Heart left ventricle (tissue), 13 donors: ENCODE data around the gene CCDC60.

Experiments
- POLR2A ChIP-seq, 2 donors: fragments of 450-650 bp; IDR thresholded peaks; one replicate each; pipeline ENCODE4 v1.6.1; 2017; ENCODE audit warnings: antibody characterized with exemption in 2 of 2, mild to moderate bottlenecking in 2 of 2, moderate library complexity in 2 of 2
- TF ChIP-seq, protein P1 (sequence below), 12 donors: fragments of 200-600 bp; sonication (generic) in 4 of 12; IDR thresholded peaks; one replicate each; pipeline versions ENCODE4 v1.5.0 to v1.8.0; 2018 to 2022; ENCODE audit warnings: antibody characterized with exemption in 12 of 12, mild to moderate bottlenecking in 5 of 12
- donor health status: ischemic (EF 13 %, LVEDD 7.1; RV severe dilation, severe dysfunction).
- donor health status: DM: no; HTN: yes; CAD: no.
- donor health status: DM: no; HTN: no; CAD: no.
- donor health status: ischemic (EF 25% LVEDD 6.9; RV normal size, moderate dysfunction).
- donor health status: ischemic (EF 25% LVEDD 5.7; RV mildly dilated, moderate dysfunction).
- donor health status: ischemic (EF 35%, LVEDD 5.7; RV mildly dilated, moderate dysfunction).
- donor health status: nonischemic (EF 11% LVEDD 7.7; RV severe dilation, severe dysfunction).
- donor health status: DM: yes; HTN: yes; CAD: no.
- donor health status: PGD.
- donor health status: ischemic (EF 29% LVEDD 5.4; RV normal size, mild dysfunction).
- donor health status: nonischemic (EF 23%, LVEDD 6.1; RV moderate dilation, normal function).

DNA sequence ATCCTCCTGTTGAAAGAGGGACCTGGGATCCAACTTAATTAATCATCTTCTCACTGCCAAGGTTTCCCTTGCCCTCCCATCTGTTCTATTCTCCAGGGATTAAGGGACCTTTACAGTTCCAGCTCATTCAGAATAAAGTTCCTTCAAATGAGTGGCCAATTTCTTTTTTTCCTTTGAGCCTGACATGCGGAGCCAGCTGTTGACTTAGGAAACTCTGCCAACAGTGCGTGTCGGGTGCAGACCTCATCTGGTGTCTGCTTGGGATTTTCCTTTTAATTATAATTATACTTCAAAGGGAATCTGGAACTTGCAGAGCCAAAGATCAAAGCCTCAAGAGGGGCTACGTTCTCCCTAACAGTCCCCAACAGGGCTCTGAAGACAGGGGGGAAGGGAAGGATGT lies 64.8 kb downstream of the CCDC60 start:
- TF ChIP-seq, protein P1, sequence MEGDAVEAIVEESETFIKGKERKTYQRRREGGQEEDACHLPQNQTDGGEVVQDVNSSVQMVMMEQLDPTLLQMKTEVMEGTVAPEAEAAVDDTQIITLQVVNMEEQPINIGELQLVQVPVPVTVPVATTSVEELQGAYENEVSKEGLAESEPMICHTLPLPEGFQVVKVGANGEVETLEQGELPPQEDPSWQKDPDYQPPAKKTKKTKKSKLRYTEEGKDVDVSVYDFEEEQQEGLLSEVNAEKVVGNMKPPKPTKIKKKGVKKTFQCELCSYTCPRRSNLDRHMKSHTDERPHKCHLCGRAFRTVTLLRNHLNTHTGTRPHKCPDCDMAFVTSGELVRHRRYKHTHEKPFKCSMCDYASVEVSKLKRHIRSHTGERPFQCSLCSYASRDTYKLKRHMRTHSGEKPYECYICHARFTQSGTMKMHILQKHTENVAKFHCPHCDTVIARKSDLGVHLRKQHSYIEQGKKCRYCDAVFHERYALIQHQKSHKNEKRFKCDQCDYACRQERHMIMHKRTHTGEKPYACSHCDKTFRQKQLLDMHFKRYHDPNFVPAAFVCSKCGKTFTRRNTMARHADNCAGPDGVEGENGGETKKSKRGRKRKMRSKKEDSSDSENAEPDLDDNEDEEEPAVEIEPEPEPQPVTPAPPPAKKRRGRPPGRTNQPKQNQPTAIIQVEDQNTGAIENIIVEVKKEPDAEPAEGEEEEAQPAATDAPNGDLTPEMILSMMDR (IDR thresholded peaks at IDR 0.05) = no peak
- no peak for TF ChIP-seq POLR2A (IDR thresholded peaks at IDR 0.05)
